ENCODE results near the gene PCED1B. TPM values are rescaled to one million over a fixed set of nuclear protein-coding genes. Genes with fewer than 3 reads are reported as not detected.
A peak's percentile ranks its signal among the peaks of the same experiment; 100 is the strongest.

PCED1B gene
- total RNA-seq, 2 experiments from 2014 or later = 72.1 to 74.2 TPM

DNA sequence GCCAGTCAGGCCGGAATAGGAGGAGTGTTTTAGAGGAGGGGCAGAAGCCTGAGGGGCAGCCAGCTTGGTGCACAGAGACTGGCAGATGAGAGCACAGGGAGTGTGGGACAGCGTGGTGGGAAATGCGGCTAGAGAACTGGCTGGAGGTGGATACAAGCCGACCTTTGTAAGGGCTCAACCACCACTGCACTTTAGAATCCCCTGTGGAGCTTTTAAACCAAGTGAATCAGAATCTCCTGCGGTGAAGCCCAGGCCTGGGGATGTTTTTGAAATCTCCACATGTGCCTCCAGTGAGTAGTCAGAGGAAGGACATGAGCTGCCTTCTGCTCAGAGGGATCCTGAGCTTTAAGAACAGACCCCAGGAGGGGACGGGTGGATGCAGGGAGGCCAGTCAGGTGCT, 10.9 kb upstream of the PCED1B start:
- ChIA-PET CTCF (interaction anchor here (1.0 to 5.1 kb wide), 4 partner anchors 11 to 139 kb away, joined by 3 to 59 read pairs (median 29); partner anchors contain the start of genes AMIGO2 and PCED1B), POLR2A (no interaction called here)
- Mint-ChIP-seq H3K36me3 (ENCODE audit: low read depth) (no peaks in the 10 kb centered on the region), H3K4me1 (ENCODE audit: low read depth) (peaks cover 7% of the 10 kb centered on the region), H3K27me3 (ENCODE audit: low read depth) (no peaks in the 10 kb centered on the region), H3K4me3 (no peak overlapping the region), H3K9me3 (ENCODE audit: insufficient read depth) (no peaks in the 10 kb centered on the region), H3K27ac (no peak overlapping the region)
- DNase-seq = no peak
- ATAC-seq = no peak

GRCh38 chr12:47070310-47070709, 9.1 kb upstream of the PCED1B start:
- no peaks in the 10 kb centered on the region for H3K36me3 Mint-ChIP-seq (ENCODE audit: low read depth)
- no peak overlapping the region for H3K4me3 Mint-ChIP-seq

GRCh38 chr12:47071241-47071852, 8.1 kb upstream of the PCED1B start:
- H3K27me3 Mint-ChIP-seq (ENCODE audit: low read depth) = no peaks in the 10 kb centered on the region
- no peak overlapping the region for H3K27ac Mint-ChIP-seq
- H3K9me3 Mint-ChIP-seq (ENCODE audit: insufficient read depth) = no peaks in the 10 kb centered on the region
- CTCF ChIA-PET = interaction anchor here (0.7 to 5.1 kb wide), 37 partner anchors 7 to 946 kb away, joined by 3 to 59 read pairs (median 5); partner anchors contain the start of genes AMIGO2 and PCED1B
- POLR2A ChIA-PET = interaction anchor here (1.2 to 1.7 kb wide), 2 partner anchors 9 to 205 kb away, joined by 4 to 5 read pairs; partner anchors contain the start of gene AMIGO2
- H3K4me1 Mint-ChIP-seq (ENCODE audit: low read depth) = peaks cover 11% of the 10 kb centered on the region
- H3K4me3 Mint-ChIP-seq = no peak overlapping the region
- H3K36me3 Mint-ChIP-seq (ENCODE audit: low read depth) = peaks cover 5% of the 10 kb centered on the region
- peak; percentile 42 for ATAC-seq
- no peak for DNase-seq

More at GRCh38 chr12:47070310-47070709, 9.1 kb upstream of the PCED1B start:
- Mint-ChIP-seq H3K27me3 (ENCODE audit: low read depth) (no peaks in the 10 kb centered on the region), H3K9me3 (ENCODE audit: insufficient read depth) (no peaks in the 10 kb centered on the region), H3K4me1 (ENCODE audit: low read depth) (peaks cover 7% of the 10 kb centered on the region), H3K27ac (no peak overlapping the region)
- ATAC-seq (no peak), DNase-seq (no peak)
- CTCF ChIA-PET = interaction anchor here (0.7 to 5.1 kb wide), 32 partner anchors 8 to 999 kb away, joined by 3 to 59 read pairs (median 5); partner anchors contain the start of genes AMIGO2 and PCED1B
- POLR2A ChIA-PET = interaction anchor here (0.6 kb wide), 1 partner anchor 140 kb away, joined by 4 read pairs; no protein-coding TSS in a partner anchor

- CTCF ChIA-PET = interaction anchor here (0.9 to 1.8 kb wide), 4 partner anchors 9 to 324 kb away, joined by 3 to 6 read pairs (median 3); no protein-coding TSS in a partner anchor
- DNase-seq = no peak
- Mint-ChIP-seq H3K36me3 (ENCODE audit: low read depth) (peaks cover 19% of the 10 kb centered on the region), H3K27ac (no peak overlapping the region), H3K27me3 (ENCODE audit: low read depth) (no peaks in the 10 kb centered on the region), H3K4me1 (ENCODE audit: low read depth) (peaks cover 27% of the 10 kb centered on the region), H3K9me3 (ENCODE audit: insufficient read depth) (no peaks in the 10 kb centered on the region), H3K4me3 (no peak overlapping the region)
- POLR2A ChIA-PET = no interaction called here
- ATAC-seq = no peak
These were observed 5.5 kb upstream of the PCED1B start for GRCh38 chr12:47073951-47074350.

- DNase-seq (no peak), ATAC-seq (no peak)
- H3K27me3 Mint-ChIP-seq (ENCODE audit: low read depth) = no peaks in the 10 kb centered on the region
- H3K36me3 Mint-ChIP-seq (ENCODE audit: low read depth) = peaks cover 19% of the 10 kb centered on the region
- H3K4me3 Mint-ChIP-seq = no peak overlapping the region
- H3K4me1 Mint-ChIP-seq (ENCODE audit: low read depth) = peaks cover 27% of the 10 kb centered on the region
- POLR2A ChIA-PET = interaction anchor here (0.6 kb wide), 1 partner anchor 293 kb away, joined by 3 read pairs; no protein-coding TSS in a partner anchor
- H3K9me3 Mint-ChIP-seq (ENCODE audit: insufficient read depth) = no peaks in the 10 kb centered on the region
- CTCF ChIA-PET = interaction anchor here (0.9 to 1.3 kb wide), 3 partner anchors 91 to 323 kb away, joined by 3 to 4 read pairs (median 3); no protein-coding TSS in a partner anchor
- H3K27ac Mint-ChIP-seq = no peak overlapping the region
These were observed 4.7 kb upstream of the PCED1B start for GRCh38 chr12:47074757-47075156.

DNA sequence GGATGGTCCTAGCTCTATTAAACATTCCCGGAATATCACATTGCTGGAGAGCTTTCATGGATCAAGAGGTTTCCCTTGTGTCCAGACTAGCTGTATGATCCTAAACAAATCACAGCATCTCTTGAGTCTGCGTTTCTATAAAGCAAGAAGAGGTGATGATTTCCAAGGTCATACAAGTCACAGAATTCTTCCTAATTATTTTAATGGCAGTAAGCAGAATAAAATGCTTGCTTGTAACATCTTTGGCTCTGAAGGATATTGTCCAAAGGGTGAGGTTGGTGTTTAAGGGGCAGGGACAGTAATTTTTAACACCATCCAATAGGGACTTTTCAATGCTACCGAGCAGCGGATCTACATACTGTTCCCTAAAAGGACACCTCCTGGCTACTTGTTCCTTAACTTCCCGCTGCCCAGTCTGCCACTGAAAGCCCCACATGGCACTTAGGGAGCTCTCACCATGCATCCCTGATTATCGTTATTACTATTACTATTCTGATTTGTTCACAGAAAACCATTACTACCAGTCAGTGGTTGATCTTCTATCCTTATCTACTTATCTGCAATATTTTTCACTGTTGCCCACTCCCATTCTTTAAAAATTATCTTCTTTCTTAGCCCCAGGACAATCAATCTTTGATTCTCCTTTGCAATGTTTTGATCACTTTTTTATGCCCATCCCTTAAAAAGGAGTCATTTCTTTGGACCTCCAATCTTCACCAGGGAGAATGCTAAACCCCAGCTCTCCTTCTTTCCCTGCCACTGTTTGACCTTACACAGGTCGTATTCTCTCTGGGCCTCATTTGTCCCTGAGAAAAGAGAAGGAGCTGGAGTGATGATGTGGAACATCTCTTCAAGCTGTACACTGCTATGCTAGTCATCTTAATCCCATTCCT, 4.0 kb upstream of the PCED1B start:
- DNase-seq = no peak
- H3K36me3 Mint-ChIP-seq (ENCODE audit: low read depth) = peaks cover 24% of the 10 kb centered on the region
- H3K9me3 Mint-ChIP-seq (ENCODE audit: insufficient read depth) = no peaks in the 10 kb centered on the region
- no peak for ATAC-seq
- POLR2A ChIA-PET = interaction anchor here (0.6 to 1.3 kb wide), 2 partner anchors 141 to 292 kb away, joined by 3 read pairs; no protein-coding TSS in a partner anchor
- CTCF ChIA-PET = interaction anchor here (0.9 to 1.3 kb wide), 3 partner anchors 43 to 118 kb away, joined by 3 to 4 read pairs (median 3); no protein-coding TSS in a partner anchor
- no peaks in the 10 kb centered on the region for H3K27me3 Mint-ChIP-seq (ENCODE audit: low read depth)
- H3K4me3 Mint-ChIP-seq = no peak overlapping the region
- no peak overlapping the region for H3K27ac Mint-ChIP-seq
- peaks cover 27% of the 10 kb centered on the region for H3K4me1 Mint-ChIP-seq (ENCODE audit: low read depth)

GRCh38 chr12:47077206-47078085, 2.0 kb upstream of the PCED1B start:
- POLR2A ChIA-PET = interaction anchor here (1.2 to 3.6 kb wide), 5 partner anchors 133 to 629 kb away, joined by 3 to 30 read pairs (median 20); partner anchors contain the start of gene RPAP3
- Mint-ChIP-seq H3K36me3 (ENCODE audit: low read depth) (peaks cover 27% of the 10 kb centered on the region), H3K27me3 (ENCODE audit: low read depth) (no peaks in the 10 kb centered on the region), H3K27ac (peak overlapping the region; percentile 27), H3K4me3 (peak overlapping the region; percentile 94), H3K9me3 (ENCODE audit: insufficient read depth) (no peaks in the 10 kb centered on the region), H3K4me1 (ENCODE audit: low read depth) (peaks cover 43% of the 10 kb centered on the region)
- DNase-seq (no peak), ATAC-seq (no peak)
- CTCF ChIA-PET = interaction anchor here (1.0 to 4.0 kb wide), 8 partner anchors 45 to 331 kb away, joined by 3 to 47 read pairs (median 8); no protein-coding TSS in a partner anchor

GRCh38 chr12:47078086-47078395, 1.4 kb upstream of the PCED1B start:
- CTCF ChIA-PET = interaction anchor here (0.8 to 4.0 kb wide), 13 partner anchors 8 to 886 kb away, joined by 3 to 47 read pairs (median 5); no protein-coding TSS in a partner anchor
- ATAC-seq (no peak), DNase-seq (no peak)
- peak overlapping the region; percentile 94 for H3K4me3 Mint-ChIP-seq
- POLR2A ChIA-PET = interaction anchor here (1.2 to 3.6 kb wide), 6 partner anchors 129 to 628 kb away, joined by 3 to 30 read pairs (median 19); partner anchors contain the start of gene RPAP3
- H3K27me3 Mint-ChIP-seq (ENCODE audit: low read depth) = no peaks in the 10 kb centered on the region
- H3K27ac Mint-ChIP-seq = no peak overlapping the region
- peaks cover 49% of the 10 kb centered on the region for H3K4me1 Mint-ChIP-seq (ENCODE audit: low read depth)
- no peaks in the 10 kb centered on the region for H3K9me3 Mint-ChIP-seq (ENCODE audit: insufficient read depth)
- peaks cover 30% of the 10 kb centered on the region for H3K36me3 Mint-ChIP-seq (ENCODE audit: low read depth)

DNA sequence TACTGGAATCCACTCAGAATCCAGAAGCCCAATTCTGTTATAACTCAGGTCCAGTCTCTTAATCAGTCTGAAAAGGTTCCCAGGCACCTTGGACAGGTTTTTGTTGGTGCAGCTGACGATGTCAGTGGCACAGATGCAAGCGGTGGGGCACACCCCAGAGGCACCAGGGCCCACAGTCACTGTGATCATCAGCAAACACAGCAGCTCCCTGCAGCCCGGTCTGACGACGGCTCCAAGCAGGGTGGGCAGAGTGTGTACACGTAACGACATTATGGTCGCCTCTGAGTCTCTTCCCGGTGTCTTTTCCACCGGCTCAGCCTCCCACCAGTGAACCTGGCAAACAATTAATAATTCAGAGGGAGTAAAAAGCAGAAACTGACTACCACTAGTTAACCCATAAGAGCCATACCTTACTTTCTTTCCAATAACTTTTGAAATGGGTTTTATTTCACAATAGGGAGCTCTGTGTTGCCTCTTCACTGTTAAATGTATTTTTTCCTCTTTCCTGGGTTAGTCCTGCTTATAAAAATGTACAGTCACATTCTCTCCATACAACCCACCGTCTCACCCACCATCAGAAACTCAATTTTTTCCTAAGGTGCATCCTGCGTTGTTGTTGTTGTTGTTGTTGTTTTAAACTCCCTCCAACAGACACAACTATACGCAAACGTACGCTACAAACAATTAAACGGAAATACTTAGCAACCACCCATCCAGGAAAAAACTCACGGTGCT, 521 bp upstream of the PCED1B start:
- peaks cover 32% of the 10 kb centered on the region for H3K36me3 Mint-ChIP-seq (ENCODE audit: low read depth)
- ChIA-PET CTCF (interaction anchor here (0.7 to 4.0 kb wide), 27 partner anchors 8 to 887 kb away, joined by 3 to 47 read pairs (median 4); no protein-coding TSS in a partner anchor), POLR2A (interaction anchor here (0.6 to 3.6 kb wide), 15 partner anchors 33 to 627 kb away, joined by 3 to 30 read pairs (median 5); partner anchors contain the start of gene RPAP3)
- H3K27me3 Mint-ChIP-seq (ENCODE audit: low read depth) = no peaks in the 10 kb centered on the region
- peak overlapping the region; percentile 89 for H3K27ac Mint-ChIP-seq
- peak; percentile 61 for DNase-seq
- peak overlapping the region; percentile 94 for H3K4me3 Mint-ChIP-seq
- ATAC-seq = peak; percentile 58
- peaks cover 57% of the 10 kb centered on the region for H3K4me1 Mint-ChIP-seq (ENCODE audit: low read depth)
- H3K9me3 Mint-ChIP-seq (ENCODE audit: insufficient read depth) = no peaks in the 10 kb centered on the region

All from activated CD8-positive, alpha-beta T cell treated with anti-CD3 and anti-CD28 coated beads, Interleukin-2, amount 10 ng/mL, durations not matched to agents 7 days and 5 days (primary cell).